Measurements from ENCODE around the gene CDRT15.
"Not testable (repeated sequence)": the region's sequence is repeated elsewhere in the genome, so short reads cannot be mapped to it uniquely, and the experiment has no call there.

Gene CDRT15

DNA sequence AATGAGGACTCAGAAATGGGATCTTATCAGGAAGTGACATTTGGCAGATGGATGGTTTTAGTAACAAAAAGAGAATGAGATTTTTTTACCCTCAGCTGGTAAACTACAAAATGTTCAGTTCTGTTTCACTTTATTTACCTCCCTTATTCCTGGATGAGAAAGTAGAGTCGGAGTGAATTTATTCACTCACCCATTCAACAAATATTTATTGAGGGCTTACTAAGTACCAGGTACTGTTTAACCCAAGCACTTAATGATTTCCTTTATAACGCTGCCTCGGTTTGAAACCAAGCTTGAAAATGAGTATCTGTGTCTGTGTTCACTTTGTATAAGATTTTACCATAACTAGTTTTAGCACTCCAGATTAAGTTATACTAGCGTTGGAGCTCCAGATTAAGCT, 38.1 kb downstream of the CDRT15 start:
- H3K27me3 ChIP-seq (ENCODE audit: insufficient read depth, low read length): no peaks in the 10 kb centered on the region
- no peaks in the 10 kb centered on the region for H3K9me3 ChIP-seq (ENCODE audit: insufficient read depth, low read depth, low read length)
- peaks cover 2% of the 10 kb centered on the region; the same call in 1 of the 2 replicates for H3K36me3 ChIP-seq (ENCODE audit: insufficient read depth, low read length)
- no peak overlapping the region for H3K4me3 ChIP-seq (ENCODE audit: low read length)
- H3K4me1 ChIP-seq (ENCODE audit: insufficient read depth, low read length): no peaks in the 10 kb centered on the region
- no peak overlapping the region for H3K9ac ChIP-seq (ENCODE audit: low read depth, low read length)
- H3K27ac ChIP-seq (ENCODE audit: low read depth, low read length): no peak overlapping the region
- 100% methylated on average over 3 of the region's 4 CpGs for WGBS

DNA sequence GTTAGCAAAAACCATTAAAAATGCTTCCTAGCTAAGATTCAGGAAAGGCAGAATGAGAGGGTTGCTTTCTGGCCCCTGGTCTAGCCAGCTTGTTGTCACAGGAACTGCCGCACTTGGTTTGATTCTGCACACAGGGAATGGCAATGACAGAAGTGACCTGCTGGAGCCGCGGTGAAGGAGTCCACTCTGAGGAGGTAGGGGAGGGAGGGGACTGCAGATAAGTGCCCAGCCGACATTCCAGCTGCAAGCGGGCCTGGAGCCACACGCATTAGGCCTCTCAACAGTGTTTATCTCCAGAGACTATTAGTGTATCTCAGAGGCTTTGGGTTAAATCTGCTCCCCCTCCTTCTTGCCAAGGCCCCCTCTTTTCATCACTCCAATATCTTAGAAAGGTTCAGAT, 38.6 kb downstream of the CDRT15 start:
- Histone ChIP-seq H3K36me3 (ENCODE audit: insufficient read depth, low read length) (peaks cover 2% of the 10 kb centered on the region; the same call in 1 of the 2 replicates), H3K27ac (ENCODE audit: low read depth, low read length) (no peak overlapping the region), H3K9ac (ENCODE audit: low read depth, low read length) (no peak overlapping the region), H3K4me3 (ENCODE audit: low read length) (no peak overlapping the region), H3K4me1 (ENCODE audit: insufficient read depth, low read length) (no peaks in the 10 kb centered on the region), H3K27me3 (ENCODE audit: insufficient read depth, low read length) (no peaks in the 10 kb centered on the region), H3K9me3 (ENCODE audit: insufficient read depth, low read depth, low read length) (no peaks in the 10 kb centered on the region)
- WGBS: 78% methylated on average over 6 of the region's 6 CpGs

DNA sequence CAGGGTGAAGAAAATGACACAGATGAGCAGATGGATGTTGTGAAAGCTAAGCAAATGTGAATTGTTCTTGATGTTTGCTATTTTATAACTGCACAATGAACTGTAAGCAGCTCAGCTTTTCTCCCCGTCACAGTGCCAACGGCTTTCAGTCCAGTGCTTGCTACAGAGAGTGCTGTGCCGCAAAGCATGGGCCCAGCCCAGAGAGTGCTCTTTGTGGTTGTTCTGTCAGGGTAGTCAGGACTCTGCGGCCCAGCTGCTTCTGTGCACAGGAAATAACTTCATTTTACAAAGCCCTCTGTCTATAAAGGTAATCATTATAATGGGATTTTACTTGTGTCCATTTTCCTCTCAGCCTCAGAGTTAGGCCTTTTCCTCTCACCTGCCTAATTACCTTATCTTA, 39.1 kb downstream of the CDRT15 start:
- Histone ChIP-seq H3K9me3 (ENCODE audit: insufficient read depth, low read depth, low read length) (no peaks in the 10 kb centered on the region), H3K9ac (ENCODE audit: low read depth, low read length) (no peak overlapping the region), H3K27me3 (ENCODE audit: insufficient read depth, low read length) (no peaks in the 10 kb centered on the region), H3K36me3 (ENCODE audit: insufficient read depth, low read length) (peaks cover 2% of the 10 kb centered on the region; the same call in 1 of the 2 replicates), H3K4me1 (ENCODE audit: insufficient read depth, low read length) (no peaks in the 10 kb centered on the region), H3K27ac (ENCODE audit: low read depth, low read length) (no peak overlapping the region), H3K4me3 (ENCODE audit: low read length) (no peak overlapping the region)
- 36% methylated on average over 3 of the region's 4 CpGs for WGBS

GRCh38 chr17:14197057-14197456, 39.6 kb downstream of the CDRT15 start:
- Histone ChIP-seq H3K27me3 (ENCODE audit: insufficient read depth, low read length) (no peaks in the 10 kb centered on the region), H3K9me3 (ENCODE audit: insufficient read depth, low read depth, low read length) (no peaks in the 10 kb centered on the region), H3K27ac (ENCODE audit: low read depth, low read length) (no peak overlapping the region), H3K4me3 (ENCODE audit: low read length) (no peak overlapping the region), H3K36me3 (ENCODE audit: insufficient read depth, low read length) (peaks cover 2% of the 10 kb centered on the region; the same call in 1 of the 2 replicates), H3K4me1 (ENCODE audit: insufficient read depth, low read length) (no peaks in the 10 kb centered on the region), H3K9ac (ENCODE audit: low read depth, low read length) (no peak overlapping the region)
- WGBS: 95% methylated on average over 2 of the region's 2 CpGs

- peaks cover 2% of the 10 kb centered on the region; the same call in 1 of the 2 replicates for H3K36me3 ChIP-seq (ENCODE audit: insufficient read depth, low read length)
Measured at GRCh38 chr17:14196377-14196997, 40.2 kb downstream of the CDRT15 start.

DNA sequence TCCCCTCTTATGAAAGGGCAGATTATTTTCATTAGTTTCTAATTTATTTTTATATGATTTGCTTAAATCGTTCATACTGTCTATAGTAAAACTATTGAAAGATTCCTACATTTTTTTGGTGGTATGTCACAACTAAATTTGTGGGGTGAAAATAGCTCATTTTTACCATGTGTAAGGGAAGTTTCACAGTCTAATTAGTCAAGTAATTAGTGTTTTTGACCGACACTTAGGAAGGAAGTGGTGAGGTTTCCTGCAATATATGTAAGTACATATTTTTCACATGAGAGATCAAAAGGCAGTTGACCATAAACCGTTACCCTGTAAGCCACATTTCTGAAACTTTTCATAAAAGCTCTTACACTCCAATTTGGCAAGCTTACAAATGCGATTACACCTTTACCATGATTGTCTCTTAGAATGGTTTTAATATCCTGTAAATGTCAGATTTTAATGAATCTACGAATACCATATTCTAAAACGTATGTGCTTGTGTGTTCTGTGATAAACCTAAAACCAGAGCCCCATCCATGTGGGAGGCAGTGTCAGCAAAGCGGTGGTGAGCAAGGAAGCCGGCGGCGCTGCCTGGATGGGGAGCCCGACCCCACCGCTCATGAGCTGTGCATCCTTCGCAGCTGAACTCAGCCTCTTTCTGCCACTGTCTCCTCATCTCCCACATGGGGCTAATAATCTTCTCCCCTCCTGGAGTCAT, 43.9 kb downstream of the CDRT15 start:
- not testable (repeated sequence) for H3K27me3 ChIP-seq (ENCODE audit: insufficient read depth, low read length); H3K27ac ChIP-seq (ENCODE audit: low read depth, low read length); H3K9ac ChIP-seq (ENCODE audit: low read depth, low read length); H3K4me1 ChIP-seq (ENCODE audit: insufficient read depth, low read length); H3K4me3 ChIP-seq (ENCODE audit: low read length); H3K36me3 ChIP-seq (ENCODE audit: insufficient read depth, low read length); H3K9me3 ChIP-seq (ENCODE audit: insufficient read depth, low read depth, low read length)
- WGBS: 99% methylated on average over 8 of the region's 13 CpGs

More at GRCh38 chr17:14196377-14196997, 40.2 kb downstream of the CDRT15 start:
- Histone ChIP-seq H3K27me3 (ENCODE audit: insufficient read depth, low read length) (no peaks in the 10 kb centered on the region), H3K4me1 (ENCODE audit: insufficient read depth, low read length) (no peaks in the 10 kb centered on the region), H3K9ac (ENCODE audit: low read depth, low read length) (no peak overlapping the region), H3K9me3 (ENCODE audit: insufficient read depth, low read depth, low read length) (no peaks in the 10 kb centered on the region), H3K27ac (ENCODE audit: low read depth, low read length) (no peak overlapping the region), H3K4me3 (ENCODE audit: low read length) (no peak overlapping the region)
- 95% methylated on average over 3 of the region's 4 CpGs for WGBS

DNA sequence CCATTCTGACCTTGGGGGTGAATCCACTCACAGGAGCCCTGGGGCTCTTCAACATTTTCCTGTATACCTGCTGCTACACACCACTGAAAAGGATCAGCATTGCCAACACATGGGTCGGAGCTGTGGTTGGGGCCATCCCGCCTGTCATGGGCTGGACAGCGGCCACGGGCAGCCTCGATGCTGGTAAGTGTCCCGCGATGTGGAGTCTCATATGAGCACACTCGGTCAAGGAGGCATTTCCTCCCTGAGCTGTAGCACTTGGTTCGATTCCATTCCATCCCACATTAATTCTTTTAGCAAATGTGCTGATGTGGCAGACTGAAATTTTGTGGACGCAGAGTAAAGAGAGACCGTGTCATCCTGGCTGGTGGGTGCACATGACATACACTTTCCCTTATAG, 44.6 kb downstream of the CDRT15 start:
- H3K9ac ChIP-seq (ENCODE audit: low read depth, low read length); H3K4me1 ChIP-seq (ENCODE audit: insufficient read depth, low read length); H3K4me3 ChIP-seq (ENCODE audit: low read length); H3K27me3 ChIP-seq (ENCODE audit: insufficient read depth, low read length); H3K36me3 ChIP-seq (ENCODE audit: insufficient read depth, low read length); H3K9me3 ChIP-seq (ENCODE audit: insufficient read depth, low read depth, low read length); H3K27ac ChIP-seq (ENCODE audit: low read depth, low read length): not testable (repeated sequence)
- 89% methylated on average over 10 of the region's 11 CpGs for WGBS

- not testable (repeated sequence) for H3K36me3 ChIP-seq (ENCODE audit: insufficient read depth, low read length); H3K27ac ChIP-seq (ENCODE audit: low read depth, low read length); H3K4me3 ChIP-seq (ENCODE audit: low read length); H3K9me3 ChIP-seq (ENCODE audit: insufficient read depth, low read depth, low read length); H3K4me1 ChIP-seq (ENCODE audit: insufficient read depth, low read length); H3K27me3 ChIP-seq (ENCODE audit: insufficient read depth, low read length); H3K9ac ChIP-seq (ENCODE audit: low read depth, low read length)
Measured at GRCh38 chr17:14191469-14191868, 45.2 kb downstream of the CDRT15 start.

GRCh38 chr17:14190774-14191173, 45.9 kb downstream of the CDRT15 start:
- H3K27me3 ChIP-seq (ENCODE audit: insufficient read depth, low read length); H3K9me3 ChIP-seq (ENCODE audit: insufficient read depth, low read depth, low read length); H3K9ac ChIP-seq (ENCODE audit: low read depth, low read length); H3K36me3 ChIP-seq (ENCODE audit: insufficient read depth, low read length); H3K4me1 ChIP-seq (ENCODE audit: insufficient read depth, low read length); H3K4me3 ChIP-seq (ENCODE audit: low read length); H3K27ac ChIP-seq (ENCODE audit: low read depth, low read length): not testable (repeated sequence)
- 100% methylated on average over 1 of the region's 1 CpG for WGBS

DNA sequence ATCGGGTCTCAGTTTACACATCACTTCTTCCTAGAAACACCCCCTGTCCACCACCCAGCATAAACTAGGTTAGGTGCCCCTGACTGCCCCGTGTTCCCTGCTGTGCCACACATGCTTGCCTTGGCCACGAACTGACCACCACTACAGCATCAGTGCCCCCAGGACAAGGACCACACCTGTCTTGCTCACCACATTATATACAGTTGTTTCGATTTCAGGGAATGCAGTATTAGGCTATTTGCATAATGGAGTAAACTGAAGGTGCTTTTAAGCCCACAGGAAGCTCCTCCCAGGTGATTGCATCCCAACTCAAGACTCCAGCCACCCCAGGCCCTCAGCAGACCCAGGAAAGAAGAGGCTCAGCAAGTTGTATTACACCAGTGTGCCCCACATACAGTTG, 50.2 kb downstream of the CDRT15 start:
- H3K9ac ChIP-seq (ENCODE audit: low read depth, low read length); H3K27ac ChIP-seq (ENCODE audit: low read depth, low read length); H3K4me3 ChIP-seq (ENCODE audit: low read length); H3K27me3 ChIP-seq (ENCODE audit: insufficient read depth, low read length); H3K4me1 ChIP-seq (ENCODE audit: insufficient read depth, low read length); H3K9me3 ChIP-seq (ENCODE audit: insufficient read depth, low read depth, low read length); H3K36me3 ChIP-seq (ENCODE audit: insufficient read depth, low read length): not testable (repeated sequence)
- 100% methylated on average over 1 of the region's 4 CpGs for WGBS

Data from HUES64 (cell line).